ENCODE results near the gene NCAPH2.

The NCAPH2 gene

GRCh38 chr22:50567721-50568252, 59.8 kb downstream of the NCAPH2 start:
- no peak overlapping the region for H3K27ac ChIP-seq (ENCODE audit: low read depth, low read length)
- no peaks in the 10 kb centered on the region for H3K79me2 ChIP-seq (ENCODE audit: control insufficient read depth, low read length)
- no peaks in the 10 kb centered on the region for H4K20me1 ChIP-seq (ENCODE audit: control insufficient read depth, insufficient read depth, low read depth, low read length)
- TF ChIP-seq EZH2phosphoT487 (IDR thresholded peaks at IDR 0.05; ENCODE audit: borderline replicate concordance, low read length) (no peak), CTCF (IDR thresholded peaks at IDR 0.05; ENCODE audit: low read depth, low read length, poor library complexity, severe bottlenecking) (no peak)
- H3F3A ChIP-seq (ENCODE audit: control insufficient read depth, insufficient read depth), result peaks cover 2% of the 10 kb centered on the region; the same call in 1 of the 2 replicates
- peaks cover 49% of the 10 kb centered on the region for H3K36me3 ChIP-seq (ENCODE audit: control insufficient read depth, low read length)
- no peaks in the 10 kb centered on the region for H3K9me2 ChIP-seq (replicated peaks; ENCODE audit: control insufficient read depth, low read length)
- no peak overlapping the region for H3K4me2 ChIP-seq (ENCODE audit: low read length)
- H3K27me3 ChIP-seq (ENCODE audit: control insufficient read depth, low read length), result peaks cover 12% of the 10 kb centered on the region
- H3K4me1 ChIP-seq (ENCODE audit: control insufficient read depth, low read length), result peaks cover 8% of the 10 kb centered on the region
- H3K9me3 ChIP-seq (ENCODE audit: control insufficient read depth, insufficient read depth, low read length), result no peaks in the 10 kb centered on the region
- no peak overlapping the region for H3K4me3 ChIP-seq (ENCODE audit: low read length)

GRCh38 chr22:50568626-50569025, 60.6 kb downstream of the NCAPH2 start:
- Histone ChIP-seq H3K79me2 (ENCODE audit: control insufficient read depth, low read length) (no peaks in the 10 kb centered on the region), H3K27me3 (ENCODE audit: control insufficient read depth, low read length) (peaks cover 5% of the 10 kb centered on the region), H3F3A (ENCODE audit: control insufficient read depth, insufficient read depth) (peaks cover 2% of the 10 kb centered on the region; the same call in 1 of the 2 replicates), H3K9me3 (ENCODE audit: control insufficient read depth, insufficient read depth, low read length) (no peaks in the 10 kb centered on the region), H3K27ac (ENCODE audit: low read depth, low read length) (no peak overlapping the region), H3K9me2 (replicated peaks; ENCODE audit: control insufficient read depth, low read length) (no peaks in the 10 kb centered on the region), H3K4me1 (ENCODE audit: control insufficient read depth, low read length) (no peaks in the 10 kb centered on the region; the same call in 1 of the 2 replicates), H3K4me3 (ENCODE audit: low read length) (no peak overlapping the region), H3K36me3 (ENCODE audit: control insufficient read depth, low read length) (peaks cover 57% of the 10 kb centered on the region), H4K20me1 (ENCODE audit: control insufficient read depth, insufficient read depth, low read depth, low read length) (no peaks in the 10 kb centered on the region), H3K4me2 (ENCODE audit: low read length) (no peak overlapping the region)
- no peak for TF ChIP-seq CTCF (IDR thresholded peaks at IDR 0.05; ENCODE audit: low read depth, low read length, poor library complexity, severe bottlenecking)
- no peak for TF ChIP-seq EZH2phosphoT487 (IDR thresholded peaks at IDR 0.05; ENCODE audit: borderline replicate concordance, low read length)

- Histone ChIP-seq H3K4me1 (ENCODE audit: control insufficient read depth, low read length) (no peaks in the 10 kb centered on the region; the same call in 1 of the 2 replicates), H3K79me2 (ENCODE audit: control insufficient read depth, low read length) (no peaks in the 10 kb centered on the region), H3F3A (ENCODE audit: control insufficient read depth, insufficient read depth) (peaks cover 2% of the 10 kb centered on the region; the same call in 1 of the 2 replicates), H4K20me1 (ENCODE audit: control insufficient read depth, insufficient read depth, low read depth, low read length) (no peaks in the 10 kb centered on the region), H3K27ac (ENCODE audit: low read depth, low read length) (no peak overlapping the region), H3K9me2 (replicated peaks; ENCODE audit: control insufficient read depth, low read length) (no peaks in the 10 kb centered on the region), H3K36me3 (ENCODE audit: control insufficient read depth, low read length) (peaks cover 61% of the 10 kb centered on the region), H3K4me3 (ENCODE audit: low read length) (no peak overlapping the region), H3K9me3 (ENCODE audit: control insufficient read depth, insufficient read depth, low read length) (no peaks in the 10 kb centered on the region), H3K4me2 (ENCODE audit: low read length) (no peak overlapping the region), H3K27me3 (ENCODE audit: control insufficient read depth, low read length) (peaks cover 3% of the 10 kb centered on the region; the same call in 1 of the 2 replicates)
- no peak for TF ChIP-seq EZH2phosphoT487 (IDR thresholded peaks at IDR 0.05; ENCODE audit: borderline replicate concordance, low read length)
- no peak for TF ChIP-seq CTCF (IDR thresholded peaks at IDR 0.05; ENCODE audit: low read depth, low read length, poor library complexity, severe bottlenecking)
Measured at GRCh38 chr22:50569041-50569459, 61.0 kb downstream of the NCAPH2 start.
